ENCODE measurements around the gene CST1. TPM values are rescaled to one million over a fixed set of nuclear protein-coding genes. Genes with fewer than 3 reads are reported as not detected.
"Not testable (repeated sequence)": the region's sequence is repeated elsewhere in the genome, so short reads cannot be mapped to it uniquely, and the experiment has no call there.

CST1 gene
- total RNA-seq, 5 donors from 2014 or later (not counting 1 experiment from before 2014, with no cell fraction given): not detected

DNA sequence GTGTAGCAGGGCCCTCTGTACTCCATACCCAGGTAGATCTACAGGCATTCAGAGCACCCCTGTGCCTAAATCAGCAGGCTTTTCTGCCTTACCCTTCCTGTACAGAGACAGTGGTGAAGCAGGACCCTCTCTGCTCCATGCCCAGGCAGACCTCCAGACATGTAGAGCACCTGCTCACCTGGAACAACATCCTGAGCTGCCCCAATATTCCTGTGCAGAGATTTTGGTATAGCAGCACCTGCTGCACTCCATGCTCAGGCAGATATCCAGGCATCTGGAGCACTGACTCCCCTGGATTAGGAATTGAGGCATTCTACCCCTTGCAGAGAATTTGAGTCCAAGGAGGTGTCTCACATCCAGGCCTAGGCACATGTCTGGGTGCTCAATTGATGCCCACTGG lies 12.6 kb upstream of the CST1 start:
- Mint-ChIP-seq H3K9me3 (no peaks in the 10 kb centered on the region), H3K27ac (no peak overlapping the region), H3K4me3 (no peak overlapping the region), H3K4me1 (no peaks in the 10 kb centered on the region), H3K27me3 (peaks cover 0 to 8% of the 10 kb centered on the region in 2 donors), H3K36me3 (no peaks in the 10 kb centered on the region)
- Histone ChIP-seq H3K27ac (ENCODE audit: low read length) (no peak overlapping the region), H3K4me3 (ENCODE audit: control insufficient read depth in 1 of 2, extremely low read depth in 1 of 2, low read length in 1 of 2) (no peak overlapping the region), H3K36me3 (ENCODE audit: control insufficient read depth in 2 of 2, extremely low read depth in 1 of 2, insufficient read depth in 1 of 2, low read length in 1 of 2) (no peaks in the 10 kb centered on the region), H3K27me3 (replicated peaks in 1 of 2; ENCODE audit: control insufficient read depth in 2 of 2, extremely low read depth in 1 of 2, insufficient read depth in 2 of 2, low read length in 1 of 2) (peaks cover 0 to 6% of the 10 kb centered on the region in 2 experiments), H3K9me3 (no peaks in the 10 kb centered on the region), H3K4me1 (ENCODE audit: control insufficient read depth in 1 of 2, extremely low read depth in 1 of 2, insufficient read depth in 2 of 2, low read length in 2 of 2) (no peaks in the 10 kb centered on the region)
- no peak for ATAC-seq (replicated peaks in 1 of 4)
- ChIA-PET CTCF (no interaction called here), POLR2A (no interaction called here)
- no peak for DNase-seq

DNA sequence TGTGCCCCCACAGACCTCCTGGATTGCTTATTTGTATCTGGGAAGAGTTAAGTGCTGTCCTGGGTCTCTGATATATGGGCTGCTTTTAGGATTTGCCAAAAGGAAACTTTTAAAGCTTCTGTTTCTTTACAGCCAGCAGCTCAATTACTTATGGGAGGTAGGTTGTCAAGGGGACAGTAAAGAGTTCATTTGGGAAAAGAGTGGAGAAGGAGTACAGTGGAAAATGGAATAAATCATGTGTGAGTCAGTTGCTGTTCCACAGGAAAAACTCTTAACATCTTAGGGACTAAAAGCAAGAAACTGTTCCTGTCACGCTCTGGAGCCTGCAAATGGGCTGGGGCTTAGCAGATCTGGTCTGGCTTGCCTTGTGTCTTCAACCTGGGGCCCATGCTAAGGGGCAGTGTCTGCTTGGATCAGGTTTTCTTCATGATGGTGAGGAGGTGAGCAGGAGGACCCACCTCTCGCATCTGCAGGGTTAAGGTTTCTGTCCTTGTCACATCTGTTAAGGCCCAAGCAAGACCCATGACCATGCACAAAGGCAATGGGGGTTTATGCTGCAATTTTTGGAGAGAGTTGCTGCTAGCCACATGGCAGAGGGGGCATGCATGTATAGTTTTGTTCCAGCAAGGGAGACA lies 8.7 kb upstream of the CST1 start:
- Mint-ChIP-seq H3K36me3 (no peaks in the 10 kb centered on the region), H3K27me3 (peaks cover 9 to 14% of the 10 kb centered on the region in 2 donors), H3K27ac (no peak overlapping the region), H3K9me3 (no peaks in the 10 kb centered on the region), H3K4me3 (no peak overlapping the region), H3K4me1 (no peaks in the 10 kb centered on the region)
- ChIA-PET POLR2A (no interaction called here), CTCF (no interaction called here)
- 93% methylated on average over 2 of the region's 2 CpGs for WGBS (ENCODE audit: insufficient coverage)
- DNase-seq (no peak), ATAC-seq (replicated peaks in 1 of 4) (no peak)
- Histone ChIP-seq H3K36me3 (ENCODE audit: control insufficient read depth in 2 of 2, extremely low read depth in 1 of 2, insufficient read depth in 1 of 2, low read length in 1 of 2) (no peaks in the 10 kb centered on the region), H3K4me1 (ENCODE audit: control insufficient read depth in 1 of 2, extremely low read depth in 1 of 2, insufficient read depth in 2 of 2, low read length in 2 of 2) (no peaks in the 10 kb centered on the region), H3K4me3 (ENCODE audit: control insufficient read depth in 1 of 2, extremely low read depth in 1 of 2, low read length in 1 of 2) (no peak overlapping the region), H3K27me3 (replicated peaks in 1 of 2; ENCODE audit: control insufficient read depth in 2 of 2, extremely low read depth in 1 of 2, insufficient read depth in 2 of 2, low read length in 1 of 2) (peaks cover 0 to 6% of the 10 kb centered on the region in 2 experiments), H3K9me3 (no peaks in the 10 kb centered on the region), H3K27ac (ENCODE audit: low read length) (no peak overlapping the region)

DNA sequence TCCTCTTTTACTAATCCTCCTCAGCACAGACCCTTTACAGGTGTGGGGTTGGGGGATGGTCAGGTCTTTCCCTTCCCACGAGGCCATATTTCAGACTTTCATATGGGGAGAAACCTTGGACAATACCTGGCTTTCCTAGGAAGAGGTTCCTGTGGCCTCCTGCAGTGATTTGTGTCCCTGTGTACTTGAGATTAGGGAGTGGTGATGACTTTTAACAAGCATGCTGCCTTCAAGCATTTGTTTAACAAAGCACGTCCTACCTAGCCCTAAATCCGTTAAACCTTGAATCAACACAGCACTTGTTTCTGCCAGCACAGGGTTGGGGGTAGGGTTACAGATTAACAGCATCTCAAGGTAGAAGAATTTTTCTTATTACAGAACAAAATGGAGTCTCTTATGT lies 6.1 kb upstream of the CST1 start:
- ATAC-seq (replicated peaks in 1 of 4); POLR2A ChIA-PET; H3K9me3 Mint-ChIP-seq; DNase-seq; H3K36me3 Mint-ChIP-seq; H3K36me3 ChIP-seq (ENCODE audit: control insufficient read depth in 2 of 2, extremely low read depth in 1 of 2, insufficient read depth in 1 of 2, low read length in 1 of 2); H3K4me3 ChIP-seq (ENCODE audit: control insufficient read depth in 1 of 2, extremely low read depth in 1 of 2, low read length in 1 of 2); H3K27me3 ChIP-seq (replicated peaks in 1 of 2; ENCODE audit: control insufficient read depth in 2 of 2, extremely low read depth in 1 of 2, insufficient read depth in 2 of 2, low read length in 1 of 2); H3K27ac ChIP-seq (ENCODE audit: low read length); H3K4me1 ChIP-seq (ENCODE audit: control insufficient read depth in 1 of 2, extremely low read depth in 1 of 2, insufficient read depth in 2 of 2, low read length in 2 of 2); CTCF ChIA-PET; H3K4me3 Mint-ChIP-seq; H3K4me1 Mint-ChIP-seq; H3K9me3 ChIP-seq; H3K27ac Mint-ChIP-seq: not testable (repeated sequence)
- peaks cover 9 to 18% of the 10 kb centered on the region in 2 donors for H3K27me3 Mint-ChIP-seq
- WGBS (ENCODE audit: insufficient coverage): no CpG with 5 or more reads among the region's 3 CpGs

DNA sequence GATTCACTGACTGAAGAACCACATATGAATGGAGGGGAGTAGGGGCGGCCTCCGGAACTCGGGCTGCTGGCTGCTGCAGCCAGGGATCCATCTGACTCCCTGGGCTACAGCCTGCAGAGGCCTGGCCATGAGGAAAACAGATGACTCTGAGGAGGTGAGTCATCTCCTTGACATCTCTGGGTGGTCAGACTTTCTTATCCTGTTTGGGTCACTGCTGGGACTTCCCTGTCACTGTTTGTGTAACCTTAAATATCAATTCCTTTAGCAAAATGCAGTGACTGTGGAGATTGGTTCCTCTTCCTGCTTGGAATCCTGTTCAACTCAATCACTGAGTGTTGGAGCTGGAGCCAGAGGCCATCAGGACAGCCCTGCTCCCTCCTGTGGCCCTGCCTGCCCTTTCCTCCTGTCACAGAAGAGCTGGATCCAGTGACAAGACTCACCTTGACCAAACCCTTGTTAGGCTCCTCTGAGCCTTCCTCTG lies 4.4 kb upstream of the CST1 start:
- H3K27me3 Mint-ChIP-seq: peaks cover 9 to 18% of the 10 kb centered on the region in 2 donors
- H3K4me1 ChIP-seq (ENCODE audit: control insufficient read depth in 1 of 2, extremely low read depth in 1 of 2, insufficient read depth in 2 of 2, low read length in 2 of 2); H3K4me3 Mint-ChIP-seq; CTCF ChIA-PET; H3K4me3 ChIP-seq (ENCODE audit: control insufficient read depth in 1 of 2, extremely low read depth in 1 of 2, low read length in 1 of 2); DNase-seq; H3K36me3 ChIP-seq (ENCODE audit: control insufficient read depth in 2 of 2, extremely low read depth in 1 of 2, insufficient read depth in 1 of 2, low read length in 1 of 2); H3K9me3 Mint-ChIP-seq; H3K27ac ChIP-seq (ENCODE audit: low read length); H3K4me1 Mint-ChIP-seq; H3K36me3 Mint-ChIP-seq; ATAC-seq (replicated peaks in 1 of 4); H3K27ac Mint-ChIP-seq; POLR2A ChIA-PET; H3K9me3 ChIP-seq: not testable (repeated sequence)
- 100% methylated on average over 3 of the region's 3 CpGs for WGBS (ENCODE audit: insufficient coverage)
- peaks cover 0 to 13% of the 10 kb centered on the region in 2 experiments for H3K27me3 ChIP-seq (replicated peaks in 1 of 2; ENCODE audit: control insufficient read depth in 2 of 2, extremely low read depth in 1 of 2, insufficient read depth in 2 of 2, low read length in 1 of 2)

DNA sequence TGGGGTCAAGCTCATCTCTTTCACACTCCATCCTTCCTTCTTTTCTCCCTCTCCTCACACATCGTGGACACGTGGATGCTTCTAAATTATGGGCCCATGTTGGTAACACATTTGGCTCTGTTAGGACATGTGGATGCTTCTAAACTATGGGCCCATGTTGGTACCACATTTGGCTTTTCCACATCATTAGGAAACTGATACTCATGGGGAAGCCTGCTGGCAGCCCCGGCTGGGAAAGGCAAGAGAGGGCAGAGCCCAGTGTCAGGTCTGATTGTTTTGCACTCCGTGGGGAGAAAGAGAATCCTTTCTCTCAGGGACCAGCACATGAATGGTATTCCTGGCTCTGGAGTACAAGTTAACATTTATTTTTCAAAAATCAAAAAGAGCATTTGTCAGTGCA lies 4.0 kb upstream of the CST1 start:
- Histone ChIP-seq H3K9me3 (no peaks in the 10 kb centered on the region), H3K27me3 (replicated peaks in 1 of 2; ENCODE audit: control insufficient read depth in 2 of 2, extremely low read depth in 1 of 2, insufficient read depth in 2 of 2, low read length in 1 of 2) (peaks cover 0 to 15% of the 10 kb centered on the region in 2 experiments), H3K36me3 (ENCODE audit: control insufficient read depth in 2 of 2, extremely low read depth in 1 of 2, insufficient read depth in 1 of 2, low read length in 1 of 2) (no peaks in the 10 kb centered on the region), H3K27ac (ENCODE audit: low read length) (no peak overlapping the region), H3K4me1 (ENCODE audit: control insufficient read depth in 1 of 2, extremely low read depth in 1 of 2, insufficient read depth in 2 of 2, low read length in 2 of 2) (no peaks in the 10 kb centered on the region), H3K4me3 (ENCODE audit: control insufficient read depth in 1 of 2, extremely low read depth in 1 of 2, low read length in 1 of 2) (no peak overlapping the region)
- ChIA-PET POLR2A (no interaction called here), CTCF (no interaction called here)
- Mint-ChIP-seq H3K27ac (no peak overlapping the region), H3K4me3 (no peak overlapping the region), H3K27me3 (peaks cover 11 to 18% of the 10 kb centered on the region in 2 donors), H3K9me3 (no peaks in the 10 kb centered on the region), H3K36me3 (no peaks in the 10 kb centered on the region), H3K4me1 (no peaks in the 10 kb centered on the region)
- WGBS (ENCODE audit: insufficient coverage): 100% methylated on average over 1 of the region's 4 CpGs
- DNase-seq: no peak
- ATAC-seq (replicated peaks in 1 of 4): no peak

DNA sequence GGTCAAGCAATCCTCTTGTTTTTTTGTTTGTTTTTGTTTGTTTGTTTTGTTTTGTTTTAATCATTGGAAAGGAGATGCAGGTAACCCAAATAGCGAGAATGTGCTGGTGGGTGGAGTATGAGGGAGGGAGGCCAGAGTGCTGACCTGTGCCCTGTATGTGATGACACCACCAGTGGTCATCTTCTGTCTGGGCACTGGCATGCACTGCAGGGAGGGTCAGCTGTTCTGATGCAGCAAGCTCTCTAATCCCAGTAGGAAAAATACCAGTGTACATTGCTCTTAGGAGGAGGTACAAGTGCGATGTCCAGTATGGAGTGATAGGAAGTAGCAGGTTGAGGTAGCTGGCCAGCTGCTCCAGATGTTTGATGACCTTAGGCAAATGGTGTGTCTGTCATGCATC lies 2.9 kb upstream of the CST1 start:
- Histone ChIP-seq H3K36me3 (ENCODE audit: control insufficient read depth in 2 of 2, extremely low read depth in 1 of 2, insufficient read depth in 1 of 2, low read length in 1 of 2) (no peaks in the 10 kb centered on the region), H3K27ac (ENCODE audit: low read length) (no peak overlapping the region), H3K27me3 (replicated peaks in 1 of 2; ENCODE audit: control insufficient read depth in 2 of 2, extremely low read depth in 1 of 2, insufficient read depth in 2 of 2, low read length in 1 of 2) (peaks cover 0 to 15% of the 10 kb centered on the region in 2 experiments), H3K4me1 (ENCODE audit: control insufficient read depth in 1 of 2, extremely low read depth in 1 of 2, insufficient read depth in 2 of 2, low read length in 2 of 2) (no peaks in the 10 kb centered on the region), H3K4me3 (ENCODE audit: control insufficient read depth in 1 of 2, extremely low read depth in 1 of 2, low read length in 1 of 2) (no peak overlapping the region), H3K9me3 (no peaks in the 10 kb centered on the region)
- ChIA-PET POLR2A (no interaction called here), CTCF (no interaction called here)
- Mint-ChIP-seq H3K36me3 (no peaks in the 10 kb centered on the region), H3K27me3 (peaks cover 15 to 18% of the 10 kb centered on the region in 2 donors), H3K9me3 (no peaks in the 10 kb centered on the region), H3K4me3 (no peak overlapping the region), H3K27ac (no peak overlapping the region), H3K4me1 (no peaks in the 10 kb centered on the region)
- 88% methylated on average over 2 of the region's 2 CpGs for WGBS (ENCODE audit: insufficient coverage)
- no peak for ATAC-seq (replicated peaks in 1 of 4)
- no peak for DNase-seq

DNA sequence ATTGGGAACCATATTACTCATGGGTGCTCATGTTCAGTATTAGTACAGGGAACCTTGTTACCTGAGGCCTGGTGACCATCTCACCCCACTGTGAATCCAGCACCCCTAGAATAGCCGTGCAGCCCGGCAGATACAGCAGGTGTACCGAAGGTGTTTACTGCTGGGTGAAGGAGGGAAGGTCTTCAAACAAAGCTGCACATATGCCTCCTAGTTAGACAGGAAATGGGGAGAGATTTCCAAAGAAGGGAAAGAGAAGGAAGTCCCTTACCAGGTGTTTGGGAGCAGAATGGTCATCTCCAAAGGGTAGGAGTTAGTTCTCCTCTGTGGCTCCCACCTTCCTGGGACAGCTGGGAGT lies 2.4 kb upstream of the CST1 start:
- CTCF ChIA-PET: no interaction called here

More for the DNA sequence above, 2.4 kb upstream of the CST1 start:
- H3K4me1 Mint-ChIP-seq: no peaks in the 10 kb centered on the region
- no peak for DNase-seq
- POLR2A ChIA-PET: no interaction called here
- peaks cover 0 to 15% of the 10 kb centered on the region in 2 experiments for H3K27me3 ChIP-seq (replicated peaks in 1 of 2; ENCODE audit: control insufficient read depth in 2 of 2, extremely low read depth in 1 of 2, insufficient read depth in 2 of 2, low read length in 1 of 2)
- H3K27me3 Mint-ChIP-seq: peaks cover 18% of the 10 kb centered on the region in 2 donors
- ATAC-seq (replicated peaks in 1 of 4): no peak
- WGBS (ENCODE audit: insufficient coverage): 83% methylated on average over 1 of the region's 3 CpGs
- no peaks in the 10 kb centered on the region for H3K9me3 Mint-ChIP-seq
- no peaks in the 10 kb centered on the region for H3K4me1 ChIP-seq (ENCODE audit: control insufficient read depth in 1 of 2, extremely low read depth in 1 of 2, insufficient read depth in 2 of 2, low read length in 2 of 2)
- no peak overlapping the region for H3K27ac Mint-ChIP-seq
- no peak overlapping the region for H3K4me3 Mint-ChIP-seq
- no peak overlapping the region for H3K27ac ChIP-seq (ENCODE audit: low read length)
- H3K36me3 ChIP-seq (ENCODE audit: control insufficient read depth in 2 of 2, extremely low read depth in 1 of 2, insufficient read depth in 1 of 2, low read length in 1 of 2): no peaks in the 10 kb centered on the region
- H3K36me3 Mint-ChIP-seq: no peaks in the 10 kb centered on the region
- H3K4me3 ChIP-seq (ENCODE audit: control insufficient read depth in 1 of 2, extremely low read depth in 1 of 2, low read length in 1 of 2): no peak overlapping the region
- no peaks in the 10 kb centered on the region for H3K9me3 ChIP-seq

Measured in T-cell (primary cell).